ENCODE results near the gene MYO3B. TPM values are rescaled to one million over a fixed set of nuclear protein-coding genes. Genes with fewer than 3 reads are reported as not detected.

MYO3B gene
- total RNA-seq, 4 donors from 2014 or later = 0.48 TPM; not detected in 3

DNA sequence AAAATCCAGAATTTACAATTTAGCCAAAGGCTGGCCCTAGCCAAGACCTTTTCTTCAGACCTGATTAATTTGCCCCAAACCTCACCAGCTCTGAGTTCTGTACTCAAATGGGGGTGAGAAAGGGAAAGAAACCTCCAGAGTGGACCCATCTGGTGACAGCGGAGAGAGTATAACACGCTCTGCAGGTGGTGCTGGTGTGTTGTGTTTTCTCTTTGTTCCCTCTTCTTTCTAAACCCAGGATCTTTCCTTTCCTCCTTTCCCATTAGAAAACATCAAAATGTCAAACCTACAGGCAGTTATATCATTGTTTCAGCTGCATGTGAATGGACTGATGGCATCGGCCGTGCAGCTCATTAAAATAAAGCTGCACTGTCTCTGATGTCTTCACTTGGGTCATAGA is 283.9 kb downstream of the MYO3B start:
- DNase-seq = no peak
- Histone ChIP-seq H3K27me3 (no peaks in the 10 kb centered on the region), H3K4me3 (no peak overlapping the region), H3K9me3 (no peaks in the 10 kb centered on the region), H3K27ac (no peak overlapping the region), H3K36me3 (no peaks in the 10 kb centered on the region), H3K4me1 (no peaks in the 10 kb centered on the region)
- TF ChIP-seq POLR2AphosphoS5 (IDR thresholded peaks at IDR 0.05) (no peak), POLR2A (IDR thresholded peaks at IDR 0.05) (no peak), EP300 (IDR thresholded peaks at IDR 0.05; ENCODE audit: low read depth) (no peak)
- TF ChIP-seq, protein P1, sequence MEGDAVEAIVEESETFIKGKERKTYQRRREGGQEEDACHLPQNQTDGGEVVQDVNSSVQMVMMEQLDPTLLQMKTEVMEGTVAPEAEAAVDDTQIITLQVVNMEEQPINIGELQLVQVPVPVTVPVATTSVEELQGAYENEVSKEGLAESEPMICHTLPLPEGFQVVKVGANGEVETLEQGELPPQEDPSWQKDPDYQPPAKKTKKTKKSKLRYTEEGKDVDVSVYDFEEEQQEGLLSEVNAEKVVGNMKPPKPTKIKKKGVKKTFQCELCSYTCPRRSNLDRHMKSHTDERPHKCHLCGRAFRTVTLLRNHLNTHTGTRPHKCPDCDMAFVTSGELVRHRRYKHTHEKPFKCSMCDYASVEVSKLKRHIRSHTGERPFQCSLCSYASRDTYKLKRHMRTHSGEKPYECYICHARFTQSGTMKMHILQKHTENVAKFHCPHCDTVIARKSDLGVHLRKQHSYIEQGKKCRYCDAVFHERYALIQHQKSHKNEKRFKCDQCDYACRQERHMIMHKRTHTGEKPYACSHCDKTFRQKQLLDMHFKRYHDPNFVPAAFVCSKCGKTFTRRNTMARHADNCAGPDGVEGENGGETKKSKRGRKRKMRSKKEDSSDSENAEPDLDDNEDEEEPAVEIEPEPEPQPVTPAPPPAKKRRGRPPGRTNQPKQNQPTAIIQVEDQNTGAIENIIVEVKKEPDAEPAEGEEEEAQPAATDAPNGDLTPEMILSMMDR (IDR thresholded peaks at IDR 0.05) = no peak
- in situ Hi-C loops (cut with MboI; ENCODE audit: low pct_ligation_motif_present in 1 of 4, low pct_unique_long_range_greater_than_20kb in 1 of 4, low sequenced_read_pairs in 3 of 4) = no loop called here
- intact Hi-C loops (cut with DNase I; ENCODE audit: low total_unique reads) = no loop called here
- 82 to 91% methylated on average over 4 of the region's 4 CpGs for WGBS, 2 donors (ENCODE audit: low coverage in 1 of 2)

GRCh38 chr2:170462433-170463205 is 284.7 kb downstream of the MYO3B start:
- 45 to 58% methylated on average over 5 to 8 of the region's 8 CpGs for WGBS, 2 donors (ENCODE audit: low coverage in 1 of 2)
- in situ Hi-C loops (cut with MboI; ENCODE audit: low pct_ligation_motif_present in 1 of 4, low pct_unique_long_range_greater_than_20kb in 1 of 4, low sequenced_read_pairs in 3 of 4) = no loop called here

GRCh38 chr2:170463206-170463537 is 285.2 kb downstream of the MYO3B start:
- no peak for DNase-seq
- H3K4me3 ChIP-seq = no peak overlapping the region
- peaks cover 0 to 4% (median under 1%) of the 10 kb centered on the region in 4 donors for H3K4me1 ChIP-seq
- H3K9me3 ChIP-seq = no peaks in the 10 kb centered on the region
- intact Hi-C loops (cut with DNase I; ENCODE audit: low total_unique reads) (no loop called here), in situ Hi-C loops (cut with MboI; ENCODE audit: low pct_ligation_motif_present in 1 of 4, low pct_unique_long_range_greater_than_20kb in 1 of 4, low sequenced_read_pairs in 3 of 4) (no loop called here)
- TF ChIP-seq POLR2A (IDR thresholded peaks at IDR 0.05) (no peak), EP300 (IDR thresholded peaks at IDR 0.05; ENCODE audit: low read depth) (no peak), POLR2AphosphoS5 (IDR thresholded peaks at IDR 0.05) (no peak)
- TF ChIP-seq, protein P1 (IDR thresholded peaks at IDR 0.05) = no peak
- no peak overlapping the region for H3K27ac ChIP-seq
- H3K36me3 ChIP-seq = no peaks in the 10 kb centered on the region
- WGBS, 2 donors (ENCODE audit: low coverage in 1 of 2) = 84 to 88% methylated on average over 4 of the region's 4 CpGs
- H3K27me3 ChIP-seq = no peaks in the 10 kb centered on the region

More at GRCh38 chr2:170462433-170463205, 284.7 kb downstream of the MYO3B start:
- H3K36me3 ChIP-seq = no peaks in the 10 kb centered on the region
- DNase-seq = no peak
- intact Hi-C loops (cut with DNase I; ENCODE audit: low total_unique reads) = no loop called here
- H3K27me3 ChIP-seq = no peaks in the 10 kb centered on the region
- no peak overlapping the region for H3K27ac ChIP-seq
- no peak for TF ChIP-seq POLR2AphosphoS5 (IDR thresholded peaks at IDR 0.05)
- TF ChIP-seq, protein P1 (IDR thresholded peaks at IDR 0.05) = no peak
- TF ChIP-seq POLR2A (IDR thresholded peaks at IDR 0.05) = no peak
- no peak for TF ChIP-seq EP300 (IDR thresholded peaks at IDR 0.05; ENCODE audit: low read depth)
- no peaks in the 10 kb centered on the region for H3K4me1 ChIP-seq
- no peaks in the 10 kb centered on the region for H3K9me3 ChIP-seq
- H3K4me3 ChIP-seq = no peak overlapping the region

- no peak for DNase-seq
- no peaks in the 10 kb centered on the region for H3K36me3 ChIP-seq
- TF ChIP-seq POLR2AphosphoS5 (IDR thresholded peaks at IDR 0.05) = no peak
- TF ChIP-seq, protein P1 (IDR thresholded peaks at IDR 0.05) = no peak
- TF ChIP-seq EP300 (IDR thresholded peaks at IDR 0.05; ENCODE audit: low read depth) = no peak
- no peak for TF ChIP-seq POLR2A (IDR thresholded peaks at IDR 0.05)
- H3K4me3 ChIP-seq = no peak overlapping the region
- peaks cover 0 to 7% (median 2%) of the 10 kb centered on the region in 4 donors for H3K4me1 ChIP-seq
- H3K27me3 ChIP-seq = no peaks in the 10 kb centered on the region
- H3K27ac ChIP-seq = no peak overlapping the region
- in situ Hi-C loops (cut with MboI; ENCODE audit: low pct_ligation_motif_present in 1 of 4, low pct_unique_long_range_greater_than_20kb in 1 of 4, low sequenced_read_pairs in 3 of 4) (no loop called here), intact Hi-C loops (cut with DNase I; ENCODE audit: low total_unique reads) (no loop called here)
- H3K9me3 ChIP-seq = no peaks in the 10 kb centered on the region
- WGBS, 2 donors (ENCODE audit: low coverage in 1 of 2) = 88 to 91% methylated on average over 4 to 5 of the region's 5 CpGs
Observed at GRCh38 chr2:170464268-170464667, 286.3 kb downstream of the MYO3B start.
